Measurements from ENCODE around the gene CHST11. TPM values are rescaled to one million over a fixed set of nuclear protein-coding genes. Genes with fewer than 3 reads are reported as not detected.

The CHST11 gene
- total and polyA plus RNA-seq, 10 of the 15 experiments (the other 5 are each of a cell fraction or from before 2014, with no cell fraction given): 1.9 to 38.1 (median 17.2) TPM

GRCh38 chr12:104507672-104508071, 50.9 kb downstream of the CHST11 start:
- FAIRE-seq (no peak), DNase-seq (ENCODE audit: low read depth, low spot score) (no peak), ATAC-seq (no peak)
- Histone ChIP-seq H3K4me1 (ENCODE audit: control insufficient read depth, insufficient read depth, low read length) (peaks cover 44% of the 10 kb centered on the region), H3K9ac (ENCODE audit: control insufficient read depth, insufficient read depth, low read length) (no peak overlapping the region), H2AFZ (ENCODE audit: control insufficient read depth, low read depth, low read length) (no peak overlapping the region), H3K27ac (ENCODE audit: control insufficient read depth, insufficient read depth) (no peak overlapping the region), H3K9me3 (replicated peaks; ENCODE audit: control insufficient read depth, insufficient read depth, low read length) (peaks cover 5% of the 10 kb centered on the region; the same call in 2 of the 3 replicates), H3K27me3 (replicated peaks in 1 of 2; ENCODE audit: control insufficient read depth in 2 of 2, insufficient read depth in 2 of 2, low read length in 1 of 2) (no peaks in the 10 kb centered on the region), H3K36me3 (ENCODE audit: control insufficient read depth in 2 of 2, insufficient read depth in 2 of 2, low read length in 1 of 2) (no peaks in the 10 kb centered on the region; a peak in 1 of 4 replicates), H4K20me1 (ENCODE audit: control insufficient read depth, insufficient read depth) (no peaks in the 10 kb centered on the region), H3K79me2 (ENCODE audit: control insufficient read depth, insufficient read depth, low read length) (peaks cover 57% of the 10 kb centered on the region), H3K4me2 (ENCODE audit: control insufficient read depth, insufficient read depth) (no peak overlapping the region; the same call in 1 of the 2 replicates), H3K4me3 (no peak overlapping the region)
- ChIA-PET RAD21 (ENCODE audit: unreplicated experiment) (no interaction called here), POLR2A (interaction anchor here (0.8 to 2.7 kb wide), 2 partner anchors 8 to 40 kb away, joined by 4 to 9 read pairs; no protein-coding TSS in a partner anchor), SMC1A (ENCODE audit: uncharacterized antibody, unreplicated experiment) (interaction anchor here (1.0 to 4.1 kb wide), 3 partner anchors 10 to 126 kb away, joined by 3 to 20 read pairs (median 3); no protein-coding TSS in a partner anchor), CTCF (no interaction called here)
- intact Hi-C loops (cut with micrococcal nuclease; ENCODE audit: unreplicated experiment) (no loop called here), in situ Hi-C loops (cut with MboI) (no loop called here)
- WGBS (ENCODE audit: insufficient coverage, insufficient replicate concordance, low lambda C conversion rate, missing lambda C conversion rate): 96% methylated on average over 3 of the region's 3 CpGs
- BruUV-seq (replicated peaks): no TSS peak
- TF ChIP-seq USF1 (IDR thresholded peaks at IDR 0.05; ENCODE audit: borderline replicate concordance, extremely low read length, insufficient read depth, low read depth, low read length): peak; percentile 77
- no peak for TF ChIP-seq PML (IDR thresholded peaks at IDR 0.05; ENCODE audit: low read length)
- TF ChIP-seq BACH1 (IDR thresholded peaks at IDR 0.05; ENCODE audit: borderline replicate concordance): no peak

- ATAC-seq: no peak
- BruUV-seq (replicated peaks): no TSS peak
- FAIRE-seq: no peak
- intact Hi-C loops (cut with micrococcal nuclease; ENCODE audit: unreplicated experiment): no loop called here
- ChIA-PET SMC1A (ENCODE audit: uncharacterized antibody, unreplicated experiment) (interaction anchor here (0.9 to 1.6 kb wide), 10 partner anchors 9 to 127 kb away, joined by 3 to 6 read pairs (median 3); no protein-coding TSS in a partner anchor), RAD21 (ENCODE audit: unreplicated experiment) (interaction anchor here (0.6 to 0.9 kb wide), 2 partner anchors 14 to 26 kb away, joined by 3 read pairs; no protein-coding TSS in a partner anchor), CTCF (interaction anchor here (0.7 to 2.2 kb wide), 4 partner anchors 8 to 51 kb away, joined by 3 to 6 read pairs (median 3); no protein-coding TSS in a partner anchor), POLR2A (interaction anchor here (2.7 kb wide), 1 partner anchor 9 kb away, joined by 9 read pairs; no protein-coding TSS in a partner anchor)
- DNase-seq (ENCODE audit: low read depth, low spot score): no peak
- H3K9me3 ChIP-seq (replicated peaks; ENCODE audit: control insufficient read depth, insufficient read depth, low read length): peaks cover 5% of the 10 kb centered on the region; the same call in 2 of the 3 replicates
- no peak overlapping the region for H3K4me2 ChIP-seq (ENCODE audit: control insufficient read depth, insufficient read depth)
- H3K27ac ChIP-seq (ENCODE audit: control insufficient read depth, insufficient read depth): no peak overlapping the region
- no peak overlapping the region for H3K4me3 ChIP-seq
- H3K4me1 ChIP-seq (ENCODE audit: control insufficient read depth, insufficient read depth, low read length): peaks cover 39% of the 10 kb centered on the region
- H3K36me3 ChIP-seq (ENCODE audit: control insufficient read depth in 2 of 2, insufficient read depth in 2 of 2, low read length in 1 of 2): no peaks in the 10 kb centered on the region; a peak in 2 of 4 replicates
- no peaks in the 10 kb centered on the region for H4K20me1 ChIP-seq (ENCODE audit: control insufficient read depth, insufficient read depth)
- H2AFZ ChIP-seq (ENCODE audit: control insufficient read depth, low read depth, low read length): no peak overlapping the region
- 98% methylated on average over 2 of the region's 2 CpGs for whole genome bisulfite sequencing (ENCODE audit: insufficient coverage, insufficient replicate concordance, low lambda C conversion rate, missing lambda C conversion rate)
- peaks cover 50% of the 10 kb centered on the region for H3K79me2 ChIP-seq (ENCODE audit: control insufficient read depth, insufficient read depth, low read length)
- H3K27me3 ChIP-seq (replicated peaks in 1 of 2; ENCODE audit: control insufficient read depth in 2 of 2, insufficient read depth in 2 of 2, low read length in 1 of 2): no peaks in the 10 kb centered on the region
- no peak overlapping the region for H3K9ac ChIP-seq (ENCODE audit: control insufficient read depth, insufficient read depth, low read length)
- in situ Hi-C loops (cut with MboI): no loop called here
- no peak for TF ChIP-seq RBBP5 (conservative IDR thresholded peaks at IDR 0.05)
- no peak for TF ChIP-seq E2F4 (IDR thresholded peaks at IDR 0.05; ENCODE audit: low read depth, low read length)
- no peak for TF ChIP-seq ZBTB4 (CRISPR knock-in tag; IDR thresholded peaks at IDR 0.05)
- TF ChIP-seq SIX5 (IDR thresholded peaks at IDR 0.05; ENCODE audit: low read depth, low read length, severe bottlenecking): no peak
- no peak for TF ChIP-seq TBL1XR1 (IDR thresholded peaks at IDR 0.05; ENCODE audit: low read depth, low read length)
- no peak for TF ChIP-seq POLR2AphosphoS5 (IDR thresholded peaks at IDR 0.05; ENCODE audit: low read length)
Measured at GRCh38 chr12:104508752-104509446, 52.2 kb downstream of the CHST11 start.
